GM12873 (cell line): ENCODE measurements around the gene GNA14.

Source experiments
- TF ChIP-seq, protein P1 (sequence below): IDR thresholded peaks from 2 replicates; pipeline ENCODE4 v1.5.1; 2012; ENCODE audit warnings: low read depth, mild to moderate bottlenecking, moderate library complexity, low read length, control low read depth; ENCODE audit not compliant: insufficient read depth; ENCODE audit errors: missing control alignments

GNA14 gene

DNA sequence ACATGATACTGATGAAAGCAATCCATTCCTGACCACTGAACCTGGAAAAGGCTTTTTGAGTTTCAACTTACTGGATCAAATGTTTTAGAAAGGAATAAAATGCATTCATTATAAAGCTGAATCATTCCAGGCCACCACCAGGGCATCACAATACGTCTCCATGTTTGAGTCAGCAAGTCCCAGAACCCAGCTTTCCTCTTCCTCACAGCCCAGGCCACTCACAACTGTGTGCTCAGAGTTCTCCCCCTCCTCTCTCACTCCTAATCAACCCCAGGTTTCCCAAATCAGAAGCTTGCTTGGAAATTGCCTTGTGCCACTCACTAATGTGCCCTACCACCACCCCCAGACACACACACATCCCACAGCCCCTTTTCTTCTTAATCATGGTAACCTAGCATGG, 91.7 kb downstream of the GNA14 start:
- TF ChIP-seq, protein P1, sequence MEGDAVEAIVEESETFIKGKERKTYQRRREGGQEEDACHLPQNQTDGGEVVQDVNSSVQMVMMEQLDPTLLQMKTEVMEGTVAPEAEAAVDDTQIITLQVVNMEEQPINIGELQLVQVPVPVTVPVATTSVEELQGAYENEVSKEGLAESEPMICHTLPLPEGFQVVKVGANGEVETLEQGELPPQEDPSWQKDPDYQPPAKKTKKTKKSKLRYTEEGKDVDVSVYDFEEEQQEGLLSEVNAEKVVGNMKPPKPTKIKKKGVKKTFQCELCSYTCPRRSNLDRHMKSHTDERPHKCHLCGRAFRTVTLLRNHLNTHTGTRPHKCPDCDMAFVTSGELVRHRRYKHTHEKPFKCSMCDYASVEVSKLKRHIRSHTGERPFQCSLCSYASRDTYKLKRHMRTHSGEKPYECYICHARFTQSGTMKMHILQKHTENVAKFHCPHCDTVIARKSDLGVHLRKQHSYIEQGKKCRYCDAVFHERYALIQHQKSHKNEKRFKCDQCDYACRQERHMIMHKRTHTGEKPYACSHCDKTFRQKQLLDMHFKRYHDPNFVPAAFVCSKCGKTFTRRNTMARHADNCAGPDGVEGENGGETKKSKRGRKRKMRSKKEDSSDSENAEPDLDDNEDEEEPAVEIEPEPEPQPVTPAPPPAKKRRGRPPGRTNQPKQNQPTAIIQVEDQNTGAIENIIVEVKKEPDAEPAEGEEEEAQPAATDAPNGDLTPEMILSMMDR = no peak

DNA sequence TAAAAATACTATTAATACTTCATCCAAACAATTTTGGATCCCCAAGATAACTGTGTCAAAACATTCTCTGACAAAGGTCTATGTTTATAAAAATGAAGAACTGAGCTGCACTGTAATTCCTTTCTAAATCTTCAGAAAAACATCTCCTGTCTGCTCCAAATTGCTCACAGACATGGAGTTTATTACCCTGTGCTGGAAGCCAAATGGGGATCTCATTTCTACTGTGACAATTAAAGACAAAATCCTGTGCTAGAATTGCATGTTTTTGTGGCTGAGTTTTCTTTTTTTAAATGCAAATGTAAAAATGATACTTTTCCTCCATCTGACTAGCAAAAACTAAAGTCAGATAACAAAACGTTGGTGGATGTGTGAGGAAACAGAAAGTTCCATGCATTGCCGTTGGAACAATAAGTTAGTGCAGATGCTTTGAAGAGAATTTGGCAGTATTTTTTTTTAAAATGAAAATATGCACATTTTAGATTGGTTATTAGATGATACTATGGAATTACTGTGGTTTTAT, 93.5 kb downstream of the GNA14 start:
- TF ChIP-seq, protein P1 = no peak

DNA sequence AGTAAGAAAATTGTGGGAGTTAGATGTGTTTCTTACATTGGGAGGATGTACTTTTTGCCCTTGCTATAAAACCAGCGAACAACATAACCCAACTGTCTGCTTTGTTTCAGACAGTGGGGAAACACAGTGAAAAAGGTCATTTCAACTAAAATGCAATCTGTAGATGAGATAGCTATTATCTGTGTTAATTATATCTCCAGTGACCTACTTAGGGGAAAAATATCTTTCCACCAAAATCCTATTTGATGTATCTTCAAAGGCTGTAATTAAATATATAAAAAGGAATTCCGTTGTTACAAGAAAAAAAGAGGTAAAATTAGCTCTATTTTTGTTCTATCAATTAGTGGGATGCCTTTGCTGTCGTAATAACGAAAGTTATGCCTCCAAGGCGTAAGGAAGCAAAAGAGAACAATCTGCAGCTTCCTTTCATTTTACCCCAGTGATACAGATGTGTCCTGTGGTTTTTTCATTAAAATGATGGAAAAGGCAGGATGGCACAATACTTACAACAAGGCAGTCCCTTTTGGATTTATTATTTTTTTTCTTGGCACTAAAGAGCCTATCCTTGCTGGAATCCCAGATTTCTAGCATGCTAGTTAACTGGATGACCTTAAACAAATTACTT, 100.9 kb downstream of the GNA14 start:
- TF ChIP-seq, protein P1 = no peak

DNA sequence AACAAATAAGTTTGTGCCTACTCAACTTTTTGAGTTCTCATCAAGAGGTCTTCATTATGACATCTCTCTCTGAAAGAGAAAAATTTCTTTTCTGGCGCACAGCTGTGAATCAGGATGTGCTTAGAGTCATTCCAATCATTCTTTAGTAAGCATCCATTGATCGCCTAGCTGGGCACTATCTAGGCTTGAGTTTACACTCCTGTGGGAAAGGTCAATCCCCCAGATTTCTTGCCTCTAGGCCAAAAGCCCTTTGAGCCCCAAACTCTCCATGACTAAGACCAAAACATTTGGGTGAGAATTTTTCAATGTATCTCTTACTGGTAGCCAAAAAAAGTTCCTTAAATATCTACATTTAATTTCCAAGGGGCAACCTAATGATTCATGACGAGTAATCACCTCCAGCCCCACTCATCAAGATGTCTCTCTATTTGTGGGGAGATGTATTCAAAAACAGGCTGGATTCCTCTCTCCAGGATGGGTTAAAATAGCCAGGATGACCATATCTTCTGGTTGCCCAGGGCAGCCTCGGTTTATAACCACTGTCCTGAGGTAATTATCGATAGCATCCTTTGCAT, 101.7 kb downstream of the GNA14 start:
- TF ChIP-seq, protein P1 = no peak

DNA sequence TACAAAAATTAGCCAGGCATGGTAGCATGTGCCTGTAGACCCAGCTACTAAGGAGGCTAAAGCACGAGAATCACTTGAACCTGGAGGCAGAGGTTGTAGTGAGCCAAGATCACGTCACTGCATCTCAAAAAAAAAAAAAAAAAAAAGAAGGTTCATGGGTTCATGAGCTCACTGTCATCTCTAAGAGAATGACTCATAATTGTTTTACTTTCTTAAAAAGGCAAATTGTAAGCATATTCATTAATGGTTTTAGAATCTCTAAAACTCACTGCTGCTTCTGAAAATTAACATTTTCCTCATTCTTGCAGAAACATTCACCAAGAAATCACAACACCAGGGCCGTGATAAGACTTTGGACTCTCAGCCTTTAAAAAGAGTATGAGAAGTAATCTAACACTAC, 103.6 kb downstream of the GNA14 start:
- TF ChIP-seq, protein P1 = no peak

DNA sequence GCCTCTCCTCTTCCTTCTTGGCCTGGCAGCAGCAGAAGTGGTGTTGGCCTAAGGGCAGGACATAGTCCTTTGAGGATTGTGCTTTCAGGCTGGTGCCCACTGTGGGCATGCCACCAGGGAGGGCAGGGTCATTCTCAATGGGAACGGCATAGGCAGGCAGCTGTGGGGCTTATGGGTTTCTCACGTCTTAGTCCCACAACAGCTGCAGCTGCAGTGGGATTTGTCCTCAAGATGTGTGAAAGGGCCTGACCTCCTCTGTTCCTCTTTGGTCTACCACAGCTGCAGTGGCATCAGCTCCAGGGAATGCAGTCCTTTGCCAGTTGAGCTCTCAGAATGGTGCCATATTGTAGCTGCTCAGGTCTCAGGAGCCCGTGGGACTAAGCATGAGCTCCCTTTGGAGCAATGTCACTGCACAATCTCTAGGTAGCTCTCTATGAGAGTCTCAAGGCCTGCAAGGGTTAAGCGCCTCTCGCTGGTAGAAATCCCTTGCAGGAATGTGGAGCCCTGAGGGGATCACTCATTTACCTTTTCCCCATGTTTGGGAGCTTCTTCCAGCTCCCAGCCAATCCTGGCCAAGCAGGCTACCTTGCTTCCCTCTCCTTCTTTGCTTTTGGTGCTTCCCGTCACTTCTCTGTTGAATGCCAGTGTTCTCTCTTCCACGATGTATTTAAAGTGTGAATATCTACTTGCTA, 104.8 kb downstream of the GNA14 start:
- TF ChIP-seq, protein P1 = no peak

DNA sequence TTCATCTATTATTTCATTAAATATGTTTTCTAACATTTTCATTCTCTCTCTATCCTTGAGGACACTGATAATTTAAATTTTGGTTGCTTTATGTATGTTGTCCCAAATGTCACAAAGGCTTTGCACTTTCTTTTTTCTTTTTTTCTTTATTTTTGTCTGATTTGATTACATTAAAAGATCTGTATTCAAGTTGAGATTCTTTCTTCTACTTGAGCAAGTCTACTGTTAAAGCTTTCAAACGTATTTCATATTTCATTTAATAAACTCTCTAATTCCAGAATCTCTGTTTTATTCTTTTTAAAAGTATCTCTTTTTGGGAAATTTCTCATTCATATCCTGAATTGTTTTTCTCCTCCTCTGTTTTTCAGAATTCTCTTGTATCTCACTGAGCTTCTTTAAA, 106.5 kb downstream of the GNA14 start:
- TF ChIP-seq, protein P1 = no peak
